Thoracic aorta (tissue), 2 donors: ENCODE data around the gene NOL12. TPM values are rescaled to one million over a fixed set of nuclear protein-coding genes. Genes with fewer than 3 reads are reported as not detected.

Source experiments
- ATAC-seq: fragments of 150-250 bp; one replicate; pipeline ENCODE4 v1.8.0; 2017; ENCODE audit warnings: low read depth; ENCODE audit not compliant: insufficient number of reproducible peaks, low FRiP score
- DNase-seq: peaks from one replicate; pipeline ENCODE4 v3.0.0-alpha.2; 2020; ENCODE audit warnings: low spot score
- H3K27ac ChIP-seq, 2 donors: fragments of 200-600 bp; sonication (generic); 1 replicate in 1 of 2; 2 replicates in 1 of 2; pipeline ENCODE4 v1.5.1; 2016; ENCODE audit warnings: mild to moderate bottlenecking in 2 of 2, moderate library complexity in 2 of 2
- H3K27me3 ChIP-seq: fragments of 200-600 bp; sonication (generic); replicated peaks from 2 replicates; pipeline ENCODE4 v1.6.0; 2016; ENCODE audit warnings: mild to moderate bottlenecking; ENCODE audit not compliant: insufficient read depth
- H3K36me3 ChIP-seq: fragments of 200-600 bp; sonication (generic); one replicate; pipeline ENCODE4 v1.5.1; 2016
- H3K4me1 ChIP-seq, 2 donors: fragments of 200-600 bp; sonication (generic); 1 replicate in 1 of 2; 2 replicates in 1 of 2; pipeline versions ENCODE4 v1.5.1 to v1.6.0; 2016; ENCODE audit warnings: low read depth in 2 of 2, mild to moderate bottlenecking in 1 of 2; ENCODE audit not compliant: control insufficient read depth in 1 of 2
- H3K4me3 ChIP-seq: fragments of 200-600 bp; sonication (generic); 2 replicates; pipeline ENCODE4 v1.5.1; 2016; ENCODE audit warnings: mild to moderate bottlenecking
- H3K9me3 ChIP-seq: fragments of 200-600 bp; sonication (generic); 2 replicates; pipeline ENCODE4 v1.5.1; 2016
- total RNA-seq, 2 donors: library from RNA; depleted of rRNA; stranded (reverse); fragments of >200 nt; gene quantifications; one replicate each; pipeline versions ENCODE4 v1.1.0 to v1.2.3, GENCODE V29; 2016
- TF ChIP-seq, protein P1 (sequence below): fragments of 200-600 bp; sonication (generic); IDR thresholded peaks from one replicate; pipeline ENCODE4 v1.5.1; 2019; ENCODE audit warnings: antibody characterized with exemption

The NOL12 gene
- total RNA-seq, 2 donors from 2014 or later = 11.1 to 58.9 TPM

DNA sequence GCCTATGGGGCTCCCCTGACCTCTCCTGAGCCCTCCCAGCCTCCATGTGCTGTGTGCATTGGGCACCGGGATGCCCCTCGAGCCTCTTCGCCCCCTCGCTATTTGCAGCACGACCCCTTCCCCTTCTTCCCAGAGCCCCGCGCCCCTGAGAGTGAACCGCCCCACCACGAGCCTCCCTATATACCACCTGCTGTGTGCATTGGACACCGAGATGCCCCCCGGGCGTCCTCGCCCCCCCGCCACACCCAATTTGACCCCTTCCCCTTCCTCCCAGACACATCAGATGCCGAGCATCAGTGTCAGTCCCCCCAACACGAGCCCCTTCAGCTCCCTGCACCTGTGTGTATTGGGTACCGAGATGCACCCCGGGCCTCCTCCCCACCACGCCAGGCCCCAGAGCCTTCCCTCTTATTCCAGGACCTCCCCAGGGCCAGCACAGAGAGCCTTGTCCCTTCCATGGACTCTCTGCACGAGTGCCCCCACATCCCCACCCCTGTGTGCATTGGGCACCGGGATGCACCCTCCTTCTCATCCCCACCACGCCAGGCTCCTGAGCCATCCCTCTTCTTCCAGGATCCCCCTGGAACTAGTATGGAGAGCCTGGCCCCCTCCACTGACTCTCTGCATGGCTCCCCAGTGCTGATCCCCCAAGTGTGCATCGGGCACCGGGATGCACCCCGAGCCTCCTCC, 39.6 kb downstream of the NOL12 start:
- no peak for DNase-seq
- TF ChIP-seq, protein P1, sequence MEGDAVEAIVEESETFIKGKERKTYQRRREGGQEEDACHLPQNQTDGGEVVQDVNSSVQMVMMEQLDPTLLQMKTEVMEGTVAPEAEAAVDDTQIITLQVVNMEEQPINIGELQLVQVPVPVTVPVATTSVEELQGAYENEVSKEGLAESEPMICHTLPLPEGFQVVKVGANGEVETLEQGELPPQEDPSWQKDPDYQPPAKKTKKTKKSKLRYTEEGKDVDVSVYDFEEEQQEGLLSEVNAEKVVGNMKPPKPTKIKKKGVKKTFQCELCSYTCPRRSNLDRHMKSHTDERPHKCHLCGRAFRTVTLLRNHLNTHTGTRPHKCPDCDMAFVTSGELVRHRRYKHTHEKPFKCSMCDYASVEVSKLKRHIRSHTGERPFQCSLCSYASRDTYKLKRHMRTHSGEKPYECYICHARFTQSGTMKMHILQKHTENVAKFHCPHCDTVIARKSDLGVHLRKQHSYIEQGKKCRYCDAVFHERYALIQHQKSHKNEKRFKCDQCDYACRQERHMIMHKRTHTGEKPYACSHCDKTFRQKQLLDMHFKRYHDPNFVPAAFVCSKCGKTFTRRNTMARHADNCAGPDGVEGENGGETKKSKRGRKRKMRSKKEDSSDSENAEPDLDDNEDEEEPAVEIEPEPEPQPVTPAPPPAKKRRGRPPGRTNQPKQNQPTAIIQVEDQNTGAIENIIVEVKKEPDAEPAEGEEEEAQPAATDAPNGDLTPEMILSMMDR = no peak
- no peak overlapping the region for H3K27ac ChIP-seq
- peaks cover 8 to 19% of the 10 kb centered on the region in 2 donors for H3K4me1 ChIP-seq
- no peaks in the 10 kb centered on the region for H3K9me3 ChIP-seq
- H3K4me3 ChIP-seq = no peak overlapping the region
- no peak for ATAC-seq
- no peaks in the 10 kb centered on the region for H3K36me3 ChIP-seq
- H3K27me3 ChIP-seq = no peaks in the 10 kb centered on the region

DNA sequence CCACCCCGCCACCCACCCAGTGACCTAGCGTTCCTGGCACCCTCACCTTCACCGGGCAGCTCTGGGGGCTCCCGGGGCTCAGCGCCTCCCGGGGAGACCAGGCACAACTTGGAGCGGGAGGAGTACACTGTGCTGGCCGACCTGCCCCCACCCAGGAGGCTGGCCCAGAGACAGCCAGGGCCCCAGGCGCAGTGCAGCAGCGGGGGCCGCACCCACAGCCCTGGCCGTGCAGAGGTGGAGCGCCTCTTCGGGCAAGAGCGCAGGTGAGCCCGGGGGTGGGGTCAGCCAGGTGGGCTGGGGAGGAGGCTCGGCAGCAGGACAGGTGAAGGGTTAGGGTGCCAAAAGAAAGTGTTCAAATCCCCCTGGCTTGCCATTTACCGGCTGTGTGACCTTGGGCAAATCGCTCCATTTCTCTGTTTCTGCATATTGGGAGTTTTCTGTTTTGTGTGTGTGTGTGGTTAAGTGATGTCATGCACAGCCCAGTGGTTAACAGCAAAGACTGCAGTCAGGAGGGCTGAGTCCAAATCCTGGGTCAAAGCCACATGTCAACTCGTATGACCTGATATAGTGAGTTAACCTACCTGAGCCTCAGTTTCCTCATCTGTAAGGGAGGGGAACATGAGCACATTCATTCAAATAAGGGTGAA, 40.2 kb downstream of the NOL12 start:
- H3K36me3 ChIP-seq = no peaks in the 10 kb centered on the region
- no peaks in the 10 kb centered on the region for H3K9me3 ChIP-seq
- no peak overlapping the region for H3K27ac ChIP-seq
- H3K4me1 ChIP-seq = peaks cover 8 to 19% of the 10 kb centered on the region in 2 donors
- TF ChIP-seq, protein P1 = no peak
- no peak overlapping the region for H3K4me3 ChIP-seq
- H3K27me3 ChIP-seq = no peaks in the 10 kb centered on the region
- ATAC-seq (no peak), DNase-seq (no peak)

DNA sequence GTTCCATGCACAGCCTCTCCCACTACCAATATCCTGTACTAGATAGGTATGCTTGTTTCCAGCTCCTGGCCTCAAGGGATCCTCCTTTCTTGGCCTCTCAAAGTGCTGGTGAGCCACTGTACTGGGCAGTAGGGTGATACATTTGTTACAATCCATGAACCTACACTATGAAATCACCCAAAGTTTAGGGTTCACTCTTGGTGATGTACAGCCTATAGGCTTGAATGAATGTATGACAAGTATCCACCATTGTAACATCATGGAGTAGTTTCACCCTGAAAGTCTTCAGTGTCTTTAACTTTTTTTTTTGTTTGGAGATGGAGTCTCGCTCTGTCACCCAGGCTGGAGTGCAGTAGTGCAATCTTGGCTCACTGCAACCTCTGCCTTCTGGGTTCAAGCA, 42.5 kb downstream of the NOL12 start:
- TF ChIP-seq, protein P1 = no peak
- H3K9me3 ChIP-seq = no peaks in the 10 kb centered on the region
- H3K36me3 ChIP-seq = no peaks in the 10 kb centered on the region
- H3K4me1 ChIP-seq = peaks cover 8 to 19% of the 10 kb centered on the region in 2 donors
- ATAC-seq (peak; percentile 26), DNase-seq (no peak)
- H3K27me3 ChIP-seq = no peaks in the 10 kb centered on the region
- no peak overlapping the region for H3K4me3 ChIP-seq
- H3K27ac ChIP-seq = peak overlapping the region; percentile 21 to 33

DNA sequence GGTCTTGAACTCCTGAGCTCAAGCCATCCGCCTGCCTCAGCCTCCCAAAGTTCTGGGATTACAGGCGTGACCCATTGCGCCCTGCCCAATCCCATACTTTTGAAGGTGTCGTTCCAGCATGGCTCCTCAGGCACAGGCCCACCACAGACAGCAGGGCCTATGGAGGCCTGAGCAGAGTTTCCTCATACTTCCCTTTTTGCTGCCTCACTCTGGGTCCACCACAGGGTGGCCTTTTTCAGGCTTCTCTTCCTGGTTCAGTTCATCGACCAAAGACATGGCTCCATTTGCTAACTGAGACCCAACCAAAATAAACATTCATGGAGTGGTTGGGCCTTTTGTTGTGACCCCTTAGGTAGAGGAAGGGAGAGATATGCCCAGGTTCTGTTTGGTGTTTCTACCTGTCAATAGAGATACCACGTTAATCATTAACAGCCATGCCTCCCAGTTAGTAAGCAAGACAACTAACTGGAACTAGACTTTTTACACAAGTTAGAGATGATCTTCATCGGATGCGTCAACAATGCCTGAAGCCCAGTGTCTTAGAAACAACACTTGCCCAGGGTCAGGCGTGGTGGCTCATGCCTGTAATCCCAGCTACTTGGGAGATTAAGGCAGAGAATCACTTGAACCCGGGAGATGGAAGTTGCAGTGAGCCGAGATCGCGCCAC, 45.8 kb downstream of the NOL12 start:
- Histone ChIP-seq H3K27me3 (no peaks in the 10 kb centered on the region), H3K36me3 (no peaks in the 10 kb centered on the region), H3K4me3 (no peak overlapping the region), H3K27ac (no peak overlapping the region), H3K9me3 (no peaks in the 10 kb centered on the region), H3K4me1 (peaks cover 8 to 19% of the 10 kb centered on the region in 2 donors)
- TF ChIP-seq, protein P1 = no peak
- ATAC-seq (no peak), DNase-seq (no peak)
